ENCODE data around the gene MYH13.

DNA sequence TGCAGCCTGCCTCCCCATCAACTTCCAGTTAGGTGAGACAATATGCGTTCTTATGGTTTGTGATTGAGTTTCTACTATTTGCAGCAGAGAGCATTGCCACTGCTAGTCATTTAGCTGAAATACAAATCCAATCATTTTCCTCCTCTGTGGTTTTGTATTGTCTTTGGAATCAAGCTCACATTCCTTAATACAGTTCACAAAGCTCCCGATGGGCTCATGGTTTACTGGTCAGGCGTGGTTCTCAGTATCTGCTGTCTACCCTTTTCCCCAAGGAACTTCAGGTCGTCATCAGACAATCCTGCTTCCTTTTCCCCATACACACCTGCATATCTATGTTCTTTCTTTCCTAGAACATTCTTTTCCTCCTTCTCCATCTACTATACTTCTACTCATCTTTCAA, 104.8 kb downstream of the MYH13 start:
- TF ChIP-seq, protein P1, sequence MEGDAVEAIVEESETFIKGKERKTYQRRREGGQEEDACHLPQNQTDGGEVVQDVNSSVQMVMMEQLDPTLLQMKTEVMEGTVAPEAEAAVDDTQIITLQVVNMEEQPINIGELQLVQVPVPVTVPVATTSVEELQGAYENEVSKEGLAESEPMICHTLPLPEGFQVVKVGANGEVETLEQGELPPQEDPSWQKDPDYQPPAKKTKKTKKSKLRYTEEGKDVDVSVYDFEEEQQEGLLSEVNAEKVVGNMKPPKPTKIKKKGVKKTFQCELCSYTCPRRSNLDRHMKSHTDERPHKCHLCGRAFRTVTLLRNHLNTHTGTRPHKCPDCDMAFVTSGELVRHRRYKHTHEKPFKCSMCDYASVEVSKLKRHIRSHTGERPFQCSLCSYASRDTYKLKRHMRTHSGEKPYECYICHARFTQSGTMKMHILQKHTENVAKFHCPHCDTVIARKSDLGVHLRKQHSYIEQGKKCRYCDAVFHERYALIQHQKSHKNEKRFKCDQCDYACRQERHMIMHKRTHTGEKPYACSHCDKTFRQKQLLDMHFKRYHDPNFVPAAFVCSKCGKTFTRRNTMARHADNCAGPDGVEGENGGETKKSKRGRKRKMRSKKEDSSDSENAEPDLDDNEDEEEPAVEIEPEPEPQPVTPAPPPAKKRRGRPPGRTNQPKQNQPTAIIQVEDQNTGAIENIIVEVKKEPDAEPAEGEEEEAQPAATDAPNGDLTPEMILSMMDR (IDR thresholded peaks at IDR 0.05), result no peak
- TF ChIP-seq EP300 (IDR thresholded peaks at IDR 0.05) (no peak), POLR2A (IDR thresholded peaks at IDR 0.05) (no peak)
